Measurements from ENCODE around the gene SUPV3L1.

SUPV3L1 gene

DNA sequence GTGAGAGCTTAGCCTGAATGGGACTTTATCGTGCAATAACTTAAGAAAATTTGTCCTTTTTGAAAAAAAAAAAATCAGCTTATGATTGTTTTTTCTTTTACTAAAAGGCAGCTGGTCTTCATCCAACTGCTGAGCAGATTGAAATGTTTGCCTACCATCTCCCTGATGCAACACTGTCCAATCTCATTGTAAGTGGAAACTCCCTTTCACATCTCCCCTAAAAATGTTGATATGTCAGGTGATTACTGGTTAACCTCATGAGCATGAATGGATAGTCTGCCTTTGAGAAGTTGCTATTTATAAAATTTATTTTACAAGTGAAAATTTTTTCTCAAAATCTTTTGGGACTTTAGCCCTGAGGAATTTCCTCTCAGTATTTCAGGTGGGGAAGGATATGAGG, 22.3 kb downstream of the SUPV3L1 start:
- Histone ChIP-seq H3K27ac (ENCODE audit: low read depth, low read length) (no peak overlapping the region), H3K4me1 (ENCODE audit: control insufficient read depth, insufficient read depth, low read length) (no peaks in the 10 kb centered on the region), H3K4me3 (ENCODE audit: low read depth, low read length) (no peak overlapping the region), H3K9ac (ENCODE audit: low read length) (no peak overlapping the region), H3K27me3 (ENCODE audit: control insufficient read depth, insufficient read depth, low read length) (no peaks in the 10 kb centered on the region), H3K9me3 (ENCODE audit: control insufficient read depth, insufficient read depth, low read depth, low read length) (no peaks in the 10 kb centered on the region), H3K36me3 (ENCODE audit: control insufficient read depth, insufficient read depth, low read length) (peaks cover 86% of the 10 kb centered on the region)

DNA sequence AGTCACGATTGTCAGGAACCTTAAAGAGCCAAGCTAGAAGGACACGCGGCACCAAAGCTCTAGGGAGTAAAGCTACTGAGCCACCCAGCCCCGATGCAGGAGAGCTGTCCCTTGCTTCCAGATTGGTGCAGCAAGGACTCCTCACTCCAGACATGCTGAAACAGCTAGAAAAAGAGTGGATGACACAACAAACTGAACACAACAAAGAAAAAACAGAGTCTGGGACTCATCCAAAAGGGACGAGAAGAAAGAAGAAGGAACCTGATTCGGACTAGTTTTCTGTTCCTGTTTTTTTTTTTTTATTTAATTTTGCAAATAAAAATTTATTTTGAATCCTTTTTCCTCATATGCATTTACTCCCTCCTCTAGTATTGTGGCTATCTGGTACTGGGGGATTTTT, 28.7 kb downstream of the SUPV3L1 start:
- Histone ChIP-seq H3K4me3 (ENCODE audit: low read depth, low read length) (no peak overlapping the region), H3K9me3 (ENCODE audit: control insufficient read depth, insufficient read depth, low read depth, low read length) (no peaks in the 10 kb centered on the region), H3K9ac (ENCODE audit: low read length) (no peak overlapping the region), H3K27me3 (ENCODE audit: control insufficient read depth, insufficient read depth, low read length) (no peaks in the 10 kb centered on the region), H3K36me3 (ENCODE audit: control insufficient read depth, insufficient read depth, low read length) (peaks cover 52% of the 10 kb centered on the region), H3K27ac (ENCODE audit: low read depth, low read length) (no peak overlapping the region), H3K4me1 (ENCODE audit: control insufficient read depth, insufficient read depth, low read length) (peaks cover 6% of the 10 kb centered on the region; the same call in 1 of the 2 replicates)

DNA sequence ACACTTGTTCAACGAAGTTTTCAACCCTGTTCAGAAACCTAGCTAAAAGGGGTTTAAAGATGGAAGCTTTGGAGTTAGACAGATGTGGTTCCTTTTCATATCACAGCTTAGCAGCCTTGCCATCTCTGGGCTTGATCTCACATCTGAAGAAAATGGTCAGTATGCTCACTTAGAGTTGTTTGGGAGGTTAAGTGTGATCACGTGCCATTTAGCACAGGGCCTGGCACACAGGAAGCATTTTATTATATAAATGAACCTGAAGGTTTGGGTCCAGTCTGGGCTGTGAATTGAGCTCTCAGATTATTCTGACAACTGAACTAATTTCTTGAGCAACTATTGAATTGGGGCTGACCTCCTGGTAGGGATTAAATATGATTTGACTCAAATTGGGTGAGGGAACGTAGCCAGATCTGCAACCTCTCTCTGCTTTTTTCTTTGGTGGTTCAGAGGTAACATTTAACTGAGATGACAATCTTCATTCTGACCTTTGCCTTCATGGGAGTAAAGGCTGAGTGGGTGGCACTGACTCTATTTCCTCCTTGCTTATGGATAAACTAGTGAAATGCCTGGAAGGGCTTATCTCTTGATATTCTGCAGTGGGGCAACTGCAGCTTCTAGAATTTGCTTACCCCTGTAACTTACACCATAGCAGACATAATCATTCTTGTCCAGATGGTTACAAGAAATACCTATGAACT, 29.9 kb downstream of the SUPV3L1 start:
- Histone ChIP-seq H3K9ac (ENCODE audit: low read length) (no peak overlapping the region), H3K4me1 (ENCODE audit: control insufficient read depth, insufficient read depth, low read length) (peaks cover 6% of the 10 kb centered on the region; the same call in 1 of the 2 replicates), H3K27me3 (ENCODE audit: control insufficient read depth, insufficient read depth, low read length) (no peaks in the 10 kb centered on the region), H3K27ac (ENCODE audit: low read depth, low read length) (no peak overlapping the region), H3K9me3 (ENCODE audit: control insufficient read depth, insufficient read depth, low read depth, low read length) (no peaks in the 10 kb centered on the region), H3K4me3 (ENCODE audit: low read depth, low read length) (no peak overlapping the region), H3K36me3 (ENCODE audit: control insufficient read depth, insufficient read depth, low read length) (peaks cover 40% of the 10 kb centered on the region)

DNA sequence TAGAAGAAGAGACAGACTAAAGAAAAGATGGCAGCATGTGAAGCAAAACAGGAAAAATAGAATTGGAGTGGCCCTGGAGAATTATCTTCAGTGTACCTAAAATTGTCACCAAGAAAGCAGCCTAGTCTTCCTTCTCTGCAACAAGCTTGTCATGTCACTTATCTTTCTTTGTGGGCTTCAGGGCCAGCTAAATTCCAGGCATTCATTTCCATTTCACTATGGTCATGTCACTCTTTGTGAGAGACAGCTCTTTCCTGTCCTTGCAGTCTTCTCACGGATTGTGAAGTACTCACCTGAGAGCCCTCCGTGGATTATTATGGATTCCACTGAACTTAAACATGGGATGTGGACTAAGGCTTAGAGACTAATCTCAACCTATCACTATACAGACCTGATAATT, 31.1 kb downstream of the SUPV3L1 start:
- Histone ChIP-seq H3K9ac (ENCODE audit: low read length) (no peak overlapping the region), H3K36me3 (ENCODE audit: control insufficient read depth, insufficient read depth, low read length) (peaks cover 32% of the 10 kb centered on the region)

DNA sequence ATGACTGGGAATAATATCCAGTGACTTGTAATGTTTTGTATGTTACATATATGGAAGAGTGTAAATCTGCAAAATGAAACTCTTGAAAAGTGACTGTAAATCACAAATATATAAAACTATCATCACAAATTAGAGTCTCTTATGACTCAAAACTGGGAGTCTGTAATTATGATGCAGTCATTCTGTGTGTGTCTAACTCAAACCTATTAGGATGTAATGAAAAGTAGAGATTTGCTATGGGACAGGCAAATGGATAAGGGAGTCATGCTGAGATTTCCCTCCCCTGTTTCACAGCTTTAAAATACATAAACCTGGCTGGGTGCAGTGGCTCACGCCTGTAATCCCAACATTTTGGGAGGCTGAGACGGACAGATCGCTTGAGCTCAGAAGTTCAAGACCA, 31.5 kb downstream of the SUPV3L1 start:
- Histone ChIP-seq H3K27ac (ENCODE audit: low read depth, low read length) (no peak overlapping the region), H3K36me3 (ENCODE audit: control insufficient read depth, insufficient read depth, low read length) (peaks cover 27% of the 10 kb centered on the region), H3K9ac (ENCODE audit: low read length) (no peak overlapping the region), H3K27me3 (ENCODE audit: control insufficient read depth, insufficient read depth, low read length) (no peaks in the 10 kb centered on the region), H3K4me3 (ENCODE audit: low read depth, low read length) (no peak overlapping the region), H3K9me3 (ENCODE audit: control insufficient read depth, insufficient read depth, low read depth, low read length) (no peaks in the 10 kb centered on the region), H3K4me1 (ENCODE audit: control insufficient read depth, insufficient read depth, low read length) (peaks cover 6% of the 10 kb centered on the region; the same call in 1 of the 2 replicates)

More for the DNA sequence above, 31.1 kb downstream of the SUPV3L1 start:
- no peaks in the 10 kb centered on the region for H3K27me3 ChIP-seq (ENCODE audit: control insufficient read depth, insufficient read depth, low read length)
- no peak overlapping the region for H3K27ac ChIP-seq (ENCODE audit: low read depth, low read length)
- H3K4me1 ChIP-seq (ENCODE audit: control insufficient read depth, insufficient read depth, low read length), result peaks cover 6% of the 10 kb centered on the region; the same call in 1 of the 2 replicates
- H3K4me3 ChIP-seq (ENCODE audit: low read depth, low read length), result no peak overlapping the region
- no peaks in the 10 kb centered on the region for H3K9me3 ChIP-seq (ENCODE audit: control insufficient read depth, insufficient read depth, low read depth, low read length)

DNA sequence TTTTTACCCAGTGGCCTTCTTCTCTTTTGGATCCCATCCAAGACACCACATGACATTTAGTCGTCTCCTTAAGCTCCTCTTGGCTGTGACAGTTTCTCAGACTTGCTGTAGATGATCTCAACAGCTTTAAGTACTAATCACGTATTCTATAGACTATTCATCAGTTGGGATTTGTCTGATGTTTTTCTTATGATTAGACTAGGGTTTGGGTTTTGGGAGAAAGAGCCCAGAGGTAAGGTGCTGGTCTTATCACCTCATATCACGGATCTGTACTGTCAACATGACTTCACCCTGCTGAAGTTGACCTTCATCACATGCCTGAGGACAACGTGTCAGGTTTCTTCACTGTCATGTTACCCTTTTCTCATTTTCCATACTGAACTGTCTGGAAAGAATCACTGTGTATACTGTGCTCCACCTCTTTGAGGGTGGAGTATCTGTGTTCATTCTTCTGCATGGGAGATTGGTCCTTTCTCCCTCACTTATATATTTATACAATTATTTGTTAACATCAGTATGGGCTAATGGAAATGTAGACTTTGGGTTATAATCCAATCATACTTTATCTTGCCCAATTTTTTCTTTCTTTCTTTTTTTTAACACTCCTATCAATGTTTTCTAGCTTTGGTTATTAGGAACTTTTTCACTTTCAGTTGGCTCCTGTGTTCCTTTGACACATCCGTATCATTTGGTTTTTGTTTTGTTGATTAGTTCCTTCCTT, 33.7 kb downstream of the SUPV3L1 start:
- Histone ChIP-seq H3K9me3 (ENCODE audit: control insufficient read depth, insufficient read depth, low read depth, low read length) (no peaks in the 10 kb centered on the region), H3K4me3 (ENCODE audit: low read depth, low read length) (no peak overlapping the region)

DNA sequence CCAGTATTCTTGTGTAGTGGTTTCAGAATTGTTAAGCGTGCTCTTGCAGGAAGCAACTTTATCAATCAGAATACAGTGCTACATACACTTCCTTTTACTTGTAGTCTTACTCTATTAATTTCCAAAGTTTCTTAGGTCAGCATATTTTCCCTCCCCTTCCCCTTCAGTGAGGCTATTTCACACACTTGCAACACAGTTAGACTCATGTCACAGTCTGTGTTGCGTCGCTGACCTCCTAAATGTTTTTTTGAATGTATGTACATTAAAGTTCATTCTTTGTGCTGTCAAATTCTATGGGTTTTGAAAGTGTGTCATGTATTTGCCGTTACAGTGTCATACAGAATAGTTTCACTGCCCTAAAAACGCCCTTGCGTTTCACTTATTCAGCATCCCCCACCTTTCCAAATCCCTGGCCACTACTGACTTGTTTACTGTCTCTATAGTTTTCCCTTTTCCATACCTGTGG, 34.7 kb downstream of the SUPV3L1 start:
- peaks cover 6% of the 10 kb centered on the region; the same call in 1 of the 2 replicates for H3K4me1 ChIP-seq (ENCODE audit: control insufficient read depth, insufficient read depth, low read length)
- no peaks in the 10 kb centered on the region for H3K9me3 ChIP-seq (ENCODE audit: control insufficient read depth, insufficient read depth, low read depth, low read length)
- no peak overlapping the region for H3K27ac ChIP-seq (ENCODE audit: low read depth, low read length)
- no peaks in the 10 kb centered on the region for H3K27me3 ChIP-seq (ENCODE audit: control insufficient read depth, insufficient read depth, low read length)
- H3K9ac ChIP-seq (ENCODE audit: low read length), result no peak overlapping the region
- H3K4me3 ChIP-seq (ENCODE audit: low read depth, low read length), result no peak overlapping the region
- no peaks in the 10 kb centered on the region for H3K36me3 ChIP-seq (ENCODE audit: control insufficient read depth, insufficient read depth, low read length)

More for the DNA sequence above, 33.7 kb downstream of the SUPV3L1 start:
- H3K4me1 ChIP-seq (ENCODE audit: control insufficient read depth, insufficient read depth, low read length), result peaks cover 6% of the 10 kb centered on the region; the same call in 1 of the 2 replicates
- no peak overlapping the region for H3K27ac ChIP-seq (ENCODE audit: low read depth, low read length)
- H3K36me3 ChIP-seq (ENCODE audit: control insufficient read depth, insufficient read depth, low read length), result peaks cover 7% of the 10 kb centered on the region
- no peaks in the 10 kb centered on the region for H3K27me3 ChIP-seq (ENCODE audit: control insufficient read depth, insufficient read depth, low read length)
- H3K9ac ChIP-seq (ENCODE audit: low read length), result no peak overlapping the region

DNA sequence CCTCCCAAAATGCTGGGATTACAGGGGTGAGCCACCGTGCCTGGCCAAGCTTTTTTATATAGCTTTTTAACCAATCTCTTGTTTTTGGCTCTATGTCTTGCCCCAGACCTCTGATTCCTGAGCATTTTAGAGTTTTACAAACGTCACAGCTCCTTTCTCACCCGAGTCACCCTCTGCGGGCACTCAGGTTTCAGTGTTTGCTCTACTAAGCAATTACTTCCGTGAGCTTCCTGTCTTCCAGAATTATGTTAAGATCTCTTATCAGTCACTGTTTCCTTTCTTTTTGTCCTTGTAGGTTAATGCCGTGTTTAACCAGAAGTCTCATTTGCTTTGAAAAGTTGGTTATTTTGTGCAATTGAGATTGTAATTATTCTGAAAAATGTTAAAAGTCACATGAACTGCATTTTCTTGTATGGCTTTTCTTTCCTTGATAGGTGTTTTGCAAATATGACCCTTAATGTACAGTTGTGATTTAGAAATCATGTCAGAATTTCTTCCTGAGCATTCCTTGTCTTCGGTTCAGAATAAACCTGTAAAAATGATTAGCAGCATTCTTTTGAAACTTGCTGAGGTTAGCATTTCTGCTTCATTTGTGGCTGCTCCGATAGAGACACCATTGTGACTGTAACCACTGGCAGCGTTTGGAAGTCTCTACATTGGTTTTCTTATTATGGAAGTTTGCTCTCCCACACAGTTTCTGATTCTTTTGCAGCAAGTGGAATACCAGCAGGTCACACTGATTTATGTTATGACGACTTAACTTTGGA, 35.6 kb downstream of the SUPV3L1 start:
- no peak overlapping the region for H3K27ac ChIP-seq (ENCODE audit: low read depth, low read length)
- no peaks in the 10 kb centered on the region for H3K27me3 ChIP-seq (ENCODE audit: control insufficient read depth, insufficient read depth, low read length)
- H3K4me3 ChIP-seq (ENCODE audit: low read depth, low read length), result no peak overlapping the region
- H3K9ac ChIP-seq (ENCODE audit: low read length), result no peak overlapping the region
- H3K36me3 ChIP-seq (ENCODE audit: control insufficient read depth, insufficient read depth, low read length), result no peaks in the 10 kb centered on the region
- H3K4me1 ChIP-seq (ENCODE audit: control insufficient read depth, insufficient read depth, low read length), result peaks cover 6% of the 10 kb centered on the region; the same call in 1 of the 2 replicates
- H3K9me3 ChIP-seq (ENCODE audit: control insufficient read depth, insufficient read depth, low read depth, low read length), result no peaks in the 10 kb centered on the region

DNA sequence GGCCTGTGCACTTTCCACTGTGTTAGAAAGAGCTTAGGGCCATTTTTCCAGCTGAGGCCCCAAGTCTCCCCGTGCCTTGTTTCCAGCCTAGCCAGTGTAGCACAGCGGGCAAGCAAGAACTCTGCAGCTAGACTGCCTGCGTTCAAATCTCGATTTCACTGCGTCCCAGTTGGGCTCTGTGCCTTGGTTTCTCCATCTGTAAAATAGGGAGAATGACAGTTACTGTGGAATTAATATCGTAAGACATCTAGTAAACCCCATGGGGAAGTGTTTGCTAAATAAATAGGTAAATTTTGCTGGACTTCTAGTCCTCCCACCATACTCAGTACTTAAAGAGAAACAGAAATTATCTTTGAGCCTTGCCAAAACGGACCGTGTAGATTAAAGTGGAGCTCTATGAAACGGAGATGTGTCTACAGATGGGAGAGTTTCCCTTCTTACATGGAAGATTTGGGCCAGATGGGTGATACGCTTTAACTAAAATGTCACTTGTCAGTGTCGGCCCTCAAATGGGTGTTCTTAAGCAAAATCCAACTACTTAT, 36.6 kb downstream of the SUPV3L1 start:
- H3K9me3 ChIP-seq (ENCODE audit: control insufficient read depth, insufficient read depth, low read depth, low read length), result no peaks in the 10 kb centered on the region
- no peak overlapping the region for H3K4me3 ChIP-seq (ENCODE audit: low read depth, low read length)
- H3K27me3 ChIP-seq (ENCODE audit: control insufficient read depth, insufficient read depth, low read length), result no peaks in the 10 kb centered on the region
- H3K4me1 ChIP-seq (ENCODE audit: control insufficient read depth, insufficient read depth, low read length), result no peaks in the 10 kb centered on the region; the same call in 1 of the 2 replicates
- no peak overlapping the region for H3K9ac ChIP-seq (ENCODE audit: low read length)
- H3K27ac ChIP-seq (ENCODE audit: low read depth, low read length), result no peak overlapping the region
- H3K36me3 ChIP-seq (ENCODE audit: control insufficient read depth, insufficient read depth, low read length), result no peaks in the 10 kb centered on the region

DNA sequence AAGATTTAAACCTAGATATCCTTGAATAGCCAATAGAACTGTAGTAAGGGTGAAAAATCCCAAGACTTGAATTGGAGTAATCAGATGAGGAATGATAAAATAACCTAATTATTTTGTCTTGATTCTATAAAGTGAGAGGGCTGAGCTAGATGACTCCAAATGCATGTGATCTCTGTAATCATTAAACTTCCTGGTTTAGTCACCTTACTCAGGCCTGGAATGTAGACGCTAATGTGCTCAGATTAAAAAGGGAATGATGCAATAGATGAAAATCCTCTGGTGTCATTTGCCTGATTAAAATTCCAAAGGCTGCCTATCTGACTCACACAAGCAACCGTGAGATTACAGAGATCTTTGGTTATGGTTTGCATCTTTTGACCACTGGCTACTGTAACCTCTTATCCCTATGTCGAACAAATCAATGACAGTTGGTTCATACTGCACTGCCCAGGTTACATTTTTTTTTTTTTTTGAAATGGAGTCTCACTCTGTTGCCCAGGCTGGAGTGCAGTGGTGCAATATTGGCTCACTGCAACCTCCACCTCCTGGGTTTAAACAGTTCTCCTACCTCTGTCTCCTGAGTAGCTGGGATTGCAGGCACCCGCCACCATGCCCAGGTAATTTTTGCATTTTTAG, 37.2 kb downstream of the SUPV3L1 start:
- H3K4me1 ChIP-seq (ENCODE audit: control insufficient read depth, insufficient read depth, low read length), result peaks cover under 1% of the 10 kb centered on the region; the same call in 1 of the 2 replicates

More for the DNA sequence above, 37.2 kb downstream of the SUPV3L1 start:
- Histone ChIP-seq H3K36me3 (ENCODE audit: control insufficient read depth, insufficient read depth, low read length) (no peaks in the 10 kb centered on the region), H3K9ac (ENCODE audit: low read length) (no peak overlapping the region), H3K4me3 (ENCODE audit: low read depth, low read length) (no peak overlapping the region), H3K27me3 (ENCODE audit: control insufficient read depth, insufficient read depth, low read length) (no peaks in the 10 kb centered on the region), H3K9me3 (ENCODE audit: control insufficient read depth, insufficient read depth, low read depth, low read length) (no peaks in the 10 kb centered on the region), H3K27ac (ENCODE audit: low read depth, low read length) (no peak overlapping the region)

Measured in HUES6 (cell line).